ENCODE measurements around the gene GNAS. TPM values are rescaled to one million over a fixed set of nuclear protein-coding genes. Genes with fewer than 3 reads are reported as not detected.
A peak's percentile ranks its signal among the peaks of the same experiment; 100 is the strongest.

GNAS gene
- total RNA-seq, 2 donors from 2014 or later = 1,032 to 1,202 TPM

DNA sequence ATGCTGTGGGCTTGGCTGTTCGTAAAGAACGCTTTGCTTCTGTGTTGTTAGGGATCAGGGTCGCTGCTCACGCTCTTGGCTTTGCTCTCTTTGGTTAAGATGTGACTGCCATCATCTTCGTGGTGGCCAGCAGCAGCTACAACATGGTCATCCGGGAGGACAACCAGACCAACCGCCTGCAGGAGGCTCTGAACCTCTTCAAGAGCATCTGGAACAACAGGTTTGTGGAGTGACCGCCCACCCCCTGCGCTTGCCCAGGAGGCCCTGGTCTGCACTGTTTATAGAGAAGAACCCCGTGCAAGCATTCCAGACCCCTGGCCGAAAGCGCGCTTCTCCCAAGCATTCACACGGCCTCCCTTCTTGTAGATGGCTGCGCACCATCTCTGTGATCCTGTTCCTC lies 57.1 kb downstream of the GNAS start:
- no peaks in the 10 kb centered on the region for H3K27me3 ChIP-seq
- TF ChIP-seq, protein P1, sequence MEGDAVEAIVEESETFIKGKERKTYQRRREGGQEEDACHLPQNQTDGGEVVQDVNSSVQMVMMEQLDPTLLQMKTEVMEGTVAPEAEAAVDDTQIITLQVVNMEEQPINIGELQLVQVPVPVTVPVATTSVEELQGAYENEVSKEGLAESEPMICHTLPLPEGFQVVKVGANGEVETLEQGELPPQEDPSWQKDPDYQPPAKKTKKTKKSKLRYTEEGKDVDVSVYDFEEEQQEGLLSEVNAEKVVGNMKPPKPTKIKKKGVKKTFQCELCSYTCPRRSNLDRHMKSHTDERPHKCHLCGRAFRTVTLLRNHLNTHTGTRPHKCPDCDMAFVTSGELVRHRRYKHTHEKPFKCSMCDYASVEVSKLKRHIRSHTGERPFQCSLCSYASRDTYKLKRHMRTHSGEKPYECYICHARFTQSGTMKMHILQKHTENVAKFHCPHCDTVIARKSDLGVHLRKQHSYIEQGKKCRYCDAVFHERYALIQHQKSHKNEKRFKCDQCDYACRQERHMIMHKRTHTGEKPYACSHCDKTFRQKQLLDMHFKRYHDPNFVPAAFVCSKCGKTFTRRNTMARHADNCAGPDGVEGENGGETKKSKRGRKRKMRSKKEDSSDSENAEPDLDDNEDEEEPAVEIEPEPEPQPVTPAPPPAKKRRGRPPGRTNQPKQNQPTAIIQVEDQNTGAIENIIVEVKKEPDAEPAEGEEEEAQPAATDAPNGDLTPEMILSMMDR (IDR thresholded peaks at IDR 0.05) = no peak
- no peak overlapping the region for H3K4me3 ChIP-seq
- H3K36me3 ChIP-seq = peaks cover 66% of the 10 kb centered on the region
- no peaks in the 10 kb centered on the region for H3K9me3 ChIP-seq
- peak overlapping the region; percentile 83 to 94 for H3K27ac ChIP-seq
- peaks cover 0 to 37% of the 10 kb centered on the region in 2 donors for H3K4me1 ChIP-seq
- no peak for DNase-seq (ENCODE audit: low spot score)

DNA sequence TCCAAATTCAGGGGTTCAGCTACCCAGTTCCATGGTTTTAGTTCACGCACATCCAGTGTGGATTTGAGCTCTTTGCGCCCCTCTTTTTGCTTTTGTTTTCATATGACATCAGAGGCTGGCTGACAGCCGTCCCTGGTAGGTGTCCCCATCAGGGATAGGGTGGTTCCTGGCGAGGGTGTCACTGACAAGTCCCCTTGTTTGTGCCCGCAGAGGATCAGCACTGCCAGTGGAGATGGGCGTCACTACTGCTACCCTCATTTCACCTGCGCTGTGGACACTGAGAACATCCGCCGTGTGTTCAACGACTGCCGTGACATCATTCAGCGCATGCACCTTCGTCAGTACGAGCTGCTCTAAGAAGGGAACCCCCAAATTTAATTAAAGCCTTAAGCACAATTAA lies 58.0 kb downstream of the GNAS start:
- no peaks in the 10 kb centered on the region for H3K27me3 ChIP-seq
- TF ChIP-seq, protein P1 (IDR thresholded peaks at IDR 0.05) = no peak
- peaks cover 57% of the 10 kb centered on the region for H3K36me3 ChIP-seq
- DNase-seq (ENCODE audit: low spot score) = no peak
- H3K4me3 ChIP-seq = no peak overlapping the region
- peaks cover 0 to 37% of the 10 kb centered on the region in 2 donors for H3K4me1 ChIP-seq
- H3K27ac ChIP-seq = no peak overlapping the region
- no peaks in the 10 kb centered on the region for H3K9me3 ChIP-seq

DNA sequence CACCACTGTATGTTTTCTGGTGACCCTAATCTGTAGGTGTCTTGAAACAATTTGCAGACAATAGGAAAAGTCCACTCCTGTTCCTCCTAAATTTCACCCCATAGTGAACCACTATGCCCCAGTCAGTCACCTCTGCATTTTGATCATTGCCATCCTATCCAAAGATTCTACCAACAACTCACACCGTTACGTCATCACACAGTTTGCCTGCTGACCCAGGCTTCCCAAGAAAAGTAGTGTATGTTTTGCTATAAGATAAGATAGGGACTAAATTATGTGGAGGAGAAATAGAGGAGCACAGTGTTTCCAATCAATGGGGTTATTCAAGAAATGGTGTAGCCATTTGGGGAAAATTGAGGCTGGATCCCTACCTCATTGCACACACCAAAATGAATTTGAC lies 58.8 kb downstream of the GNAS start:
- H3K27me3 ChIP-seq = no peaks in the 10 kb centered on the region
- no peak overlapping the region for H3K4me3 ChIP-seq
- no peak overlapping the region for H3K27ac ChIP-seq
- no peak for DNase-seq (ENCODE audit: low spot score)
- TF ChIP-seq, protein P1 (IDR thresholded peaks at IDR 0.05) = no peak
- peaks cover 0 to 31% of the 10 kb centered on the region in 2 donors for H3K4me1 ChIP-seq
- peaks cover 0 to under 1% of the 10 kb centered on the region in 2 donors for H3K9me3 ChIP-seq
- H3K36me3 ChIP-seq = peaks cover 49% of the 10 kb centered on the region

DNA sequence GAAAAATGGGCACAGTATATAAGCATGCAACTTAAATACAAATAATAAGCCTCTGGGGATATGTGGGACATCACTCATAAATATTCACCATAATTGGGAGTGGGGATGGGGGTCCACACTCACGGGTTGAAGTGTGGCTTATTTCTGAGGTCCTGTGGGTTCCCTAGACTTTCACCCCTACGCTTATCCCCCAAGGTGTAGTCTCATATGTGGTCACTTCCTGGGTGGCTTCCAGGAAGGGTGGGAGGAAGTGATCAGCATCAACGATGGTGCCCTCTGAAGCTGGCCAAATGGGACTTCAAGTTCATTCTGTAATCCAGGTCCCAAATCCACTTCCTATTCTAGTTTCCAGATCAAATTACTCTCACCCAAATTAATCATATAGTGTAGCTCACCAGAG lies 59.5 kb downstream of the GNAS start:
- H3K9me3 ChIP-seq = peaks cover 0 to 6% of the 10 kb centered on the region in 2 donors
- H3K4me1 ChIP-seq = peaks cover 0 to 24% of the 10 kb centered on the region in 2 donors
- H3K4me3 ChIP-seq = no peak overlapping the region
- TF ChIP-seq, protein P1 (IDR thresholded peaks at IDR 0.05) = no peak
- H3K27me3 ChIP-seq = no peaks in the 10 kb centered on the region
- peaks cover 42% of the 10 kb centered on the region for H3K36me3 ChIP-seq
- H3K27ac ChIP-seq = no peak overlapping the region
- no peak for DNase-seq (ENCODE audit: low spot score)

DNA sequence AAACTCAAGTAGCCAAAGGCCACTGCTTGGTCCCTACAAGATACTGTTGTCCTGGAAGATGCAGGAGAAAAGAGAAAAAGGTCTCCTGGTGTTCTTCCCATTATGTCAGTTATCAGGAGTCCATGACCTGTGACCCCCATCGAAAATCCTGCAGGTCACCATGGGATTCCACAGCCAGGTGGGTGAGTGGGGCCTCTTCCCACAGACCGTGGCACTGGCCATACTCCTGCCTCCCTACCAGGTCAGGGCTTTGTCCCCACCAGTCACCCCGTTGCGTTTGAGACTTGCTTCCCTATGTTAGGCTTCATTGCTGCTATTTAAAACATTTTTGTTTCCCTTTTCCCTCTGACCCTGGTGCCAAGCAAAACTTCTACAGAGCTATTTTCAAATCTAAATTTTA lies 60.6 kb downstream of the GNAS start:
- TF ChIP-seq, protein P1 (IDR thresholded peaks at IDR 0.05) = no peak
- DNase-seq (ENCODE audit: low spot score) = no peak

DNA sequence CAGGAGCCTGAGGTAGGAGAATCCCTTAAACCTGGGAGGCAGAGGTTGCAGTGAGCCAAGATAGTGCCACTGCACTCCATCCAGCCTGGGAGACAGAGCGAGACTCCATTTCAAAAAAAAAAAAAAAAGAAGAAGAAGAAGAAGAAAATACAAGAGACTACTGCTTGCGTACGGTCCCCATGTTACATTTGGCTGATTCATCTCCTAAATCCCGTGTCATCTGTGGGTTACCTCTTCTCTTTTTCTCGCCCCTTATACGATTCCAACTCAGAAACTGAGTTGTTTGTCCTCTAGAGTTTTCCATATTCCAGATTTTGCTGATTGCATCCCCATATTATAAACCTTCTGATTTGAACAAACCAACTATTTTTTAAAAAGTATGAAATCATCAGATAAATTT lies 66.1 kb downstream of the GNAS start:
- DNase-seq (ENCODE audit: low spot score) = no peak
- no peaks in the 10 kb centered on the region for H3K36me3 ChIP-seq
- no peaks in the 10 kb centered on the region for H3K4me1 ChIP-seq
- peaks cover 0 to 6% of the 10 kb centered on the region in 2 donors for H3K9me3 ChIP-seq
- no peak overlapping the region for H3K4me3 ChIP-seq
- no peaks in the 10 kb centered on the region for H3K27me3 ChIP-seq
- TF ChIP-seq, protein P1 (IDR thresholded peaks at IDR 0.05) = no peak
- H3K27ac ChIP-seq = no peak overlapping the region

More for the DNA sequence above, 60.6 kb downstream of the GNAS start:
- H3K27ac ChIP-seq = no peak overlapping the region
- peaks cover 39% of the 10 kb centered on the region for H3K36me3 ChIP-seq
- no peak overlapping the region for H3K4me3 ChIP-seq
- H3K9me3 ChIP-seq = peaks cover 0 to 6% of the 10 kb centered on the region in 2 donors
- H3K4me1 ChIP-seq = peaks cover 0 to 15% of the 10 kb centered on the region in 2 donors
- no peaks in the 10 kb centered on the region for H3K27me3 ChIP-seq

Data from right atrium auricular region (tissue), 2 donors.